Inferior parietal cortex (tissue), 1 donor: ENCODE data around the gene C3orf62.
"Not testable (repeated sequence)": the region's sequence is repeated elsewhere in the genome, so short reads cannot be mapped to it uniquely, and the experiment has no call there.

Experiments used
- DNase-seq: peaks from one replicate; pipeline ENCODE4 v3.0.0-alpha.2; 2016; ENCODE audit errors: extremely low spot score

Gene C3orf62

GRCh38 chr3:49269443-49270155 lies 7.4 kb downstream of the C3orf62 start:
- no peak for DNase-seq

- peak; percentile 34 for DNase-seq
These were observed 10.5 kb downstream of the C3orf62 start for GRCh38 chr3:49266410-49267095.

GRCh38 chr3:49265661-49266386 lies 11.2 kb downstream of the C3orf62 start:
- no peak for DNase-seq

GRCh38 chr3:49263159-49263889 lies 13.7 kb downstream of the C3orf62 start:
- no peak for DNase-seq

GRCh38 chr3:49260806-49261324 lies 16.2 kb downstream of the C3orf62 start:
- no peak for DNase-seq

GRCh38 chr3:49257187-49257586 lies 19.8 kb downstream of the C3orf62 start:
- no peak for DNase-seq

GRCh38 chr3:49255718-49256511 lies 21.1 kb downstream of the C3orf62 start:
- DNase-seq = no peak

- no peak for DNase-seq
These were observed 21.9 kb downstream of the C3orf62 start for GRCh38 chr3:49255112-49255511.

- DNase-seq = no peak
These were observed 23.5 kb downstream of the C3orf62 start for GRCh38 chr3:49253512-49253911.

- DNase-seq = no peak
These were observed 28.2 kb downstream of the C3orf62 start for GRCh38 chr3:49248840-49249227.

- no peak for DNase-seq
These were observed 32.3 kb downstream of the C3orf62 start for GRCh38 chr3:49244581-49245205.

- not testable (repeated sequence) for DNase-seq
These were observed 36.9 kb downstream of the C3orf62 start for GRCh38 chr3:49240091-49240490.

GRCh38 chr3:49238274-49239127 lies 38.5 kb downstream of the C3orf62 start:
- DNase-seq = peak; percentile 48

- no peak for DNase-seq
These were observed 39.7 kb downstream of the C3orf62 start for GRCh38 chr3:49237344-49237743.

- DNase-seq = no peak
These were observed 40.8 kb downstream of the C3orf62 start for GRCh38 chr3:49236226-49236625.

- DNase-seq = not testable (repeated sequence)
These were observed 48.2 kb downstream of the C3orf62 start for GRCh38 chr3:49228817-49229216.

GRCh38 chr3:49222002-49222401 lies 55.0 kb downstream of the C3orf62 start:
- DNase-seq = no peak

GRCh38 chr3:49220985-49221563 lies 56.0 kb downstream of the C3orf62 start:
- DNase-seq = not testable (repeated sequence)

GRCh38 chr3:49219132-49219531 lies 57.9 kb downstream of the C3orf62 start:
- DNase-seq = no peak
